ENCODE measurements around the gene ATP8A1.
"Not testable (repeated sequence)": the region's sequence is repeated elsewhere in the genome, so short reads cannot be mapped to it uniquely, and the experiment has no call there.

ATP8A1 gene

GRCh38 chr4:42470023-42470422 is 186.9 kb downstream of the ATP8A1 start:
- no peak for DNase-seq (ENCODE audit: extremely low read depth, low read depth)
- no peak overlapping the region for H3K4me3 ChIP-seq (replicated peaks; ENCODE audit: low read depth, low read length)
- TF ChIP-seq, protein P1, sequence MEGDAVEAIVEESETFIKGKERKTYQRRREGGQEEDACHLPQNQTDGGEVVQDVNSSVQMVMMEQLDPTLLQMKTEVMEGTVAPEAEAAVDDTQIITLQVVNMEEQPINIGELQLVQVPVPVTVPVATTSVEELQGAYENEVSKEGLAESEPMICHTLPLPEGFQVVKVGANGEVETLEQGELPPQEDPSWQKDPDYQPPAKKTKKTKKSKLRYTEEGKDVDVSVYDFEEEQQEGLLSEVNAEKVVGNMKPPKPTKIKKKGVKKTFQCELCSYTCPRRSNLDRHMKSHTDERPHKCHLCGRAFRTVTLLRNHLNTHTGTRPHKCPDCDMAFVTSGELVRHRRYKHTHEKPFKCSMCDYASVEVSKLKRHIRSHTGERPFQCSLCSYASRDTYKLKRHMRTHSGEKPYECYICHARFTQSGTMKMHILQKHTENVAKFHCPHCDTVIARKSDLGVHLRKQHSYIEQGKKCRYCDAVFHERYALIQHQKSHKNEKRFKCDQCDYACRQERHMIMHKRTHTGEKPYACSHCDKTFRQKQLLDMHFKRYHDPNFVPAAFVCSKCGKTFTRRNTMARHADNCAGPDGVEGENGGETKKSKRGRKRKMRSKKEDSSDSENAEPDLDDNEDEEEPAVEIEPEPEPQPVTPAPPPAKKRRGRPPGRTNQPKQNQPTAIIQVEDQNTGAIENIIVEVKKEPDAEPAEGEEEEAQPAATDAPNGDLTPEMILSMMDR (IDR thresholded peaks at IDR 0.05; ENCODE audit: low read depth, low read length, missing control alignments) = no peak

DNA sequence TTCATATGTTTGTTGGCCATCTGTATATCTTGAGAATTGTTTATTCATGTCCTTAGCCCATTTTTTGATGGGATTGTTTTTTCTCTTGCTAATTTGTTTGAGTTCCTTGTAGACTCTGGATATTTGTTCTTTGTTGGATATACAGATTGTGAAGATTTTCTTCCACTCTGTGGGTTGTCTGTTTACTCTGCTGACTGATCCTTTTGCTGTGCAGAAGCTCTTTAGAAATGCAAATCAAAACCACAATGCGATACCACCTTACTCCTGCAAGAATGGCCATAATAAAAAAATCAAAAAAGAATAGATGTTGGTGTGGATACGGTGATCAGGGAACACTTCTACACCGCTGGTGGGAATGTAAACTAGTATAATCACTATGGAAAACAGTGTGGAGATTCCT is 189.1 kb downstream of the ATP8A1 start:
- H3K4me3 ChIP-seq (replicated peaks; ENCODE audit: low read depth, low read length); DNase-seq (ENCODE audit: extremely low read depth, low read depth): not testable (repeated sequence)

DNA sequence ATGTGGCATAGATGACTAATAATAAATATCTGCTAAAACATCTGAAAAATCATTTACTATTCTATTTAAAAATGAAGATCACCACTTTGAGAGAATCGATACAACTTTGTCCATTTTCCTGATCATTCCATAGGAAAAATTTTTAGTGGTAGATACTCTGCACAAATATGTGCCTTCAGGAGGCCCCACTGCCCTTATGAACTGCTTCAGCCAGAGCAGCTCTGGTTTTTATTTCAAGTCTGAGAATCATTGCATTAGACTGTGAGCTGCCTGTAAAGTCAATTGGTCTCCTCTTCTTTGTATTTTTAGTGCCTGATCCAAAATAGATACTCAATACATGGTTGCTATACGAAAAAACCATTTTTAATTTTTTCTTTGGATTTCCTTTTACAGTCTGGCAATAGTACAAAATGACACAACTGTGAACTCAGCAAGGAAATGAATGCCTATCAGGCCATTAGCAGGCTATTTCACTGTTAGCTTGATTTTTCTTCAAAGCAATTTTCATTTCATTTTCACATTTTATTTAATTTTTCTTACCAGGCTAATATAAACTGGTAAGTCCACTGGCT is 190.5 kb downstream of the ATP8A1 start:
- DNase-seq (ENCODE audit: extremely low read depth, low read depth) = no peak
- no peak overlapping the region for H3K4me3 ChIP-seq (replicated peaks; ENCODE audit: low read depth, low read length)
- TF ChIP-seq, protein P1 (IDR thresholded peaks at IDR 0.05; ENCODE audit: low read depth, low read length, missing control alignments) = no peak

- H3K4me3 ChIP-seq (replicated peaks; ENCODE audit: low read depth, low read length) = no peak overlapping the region
- TF ChIP-seq, protein P1 (IDR thresholded peaks at IDR 0.05; ENCODE audit: low read depth, low read length, missing control alignments) = no peak
- no peak for DNase-seq (ENCODE audit: extremely low read depth, low read depth)
Observed at GRCh38 chr4:42464550-42465094, 192.3 kb downstream of the ATP8A1 start.

- not testable (repeated sequence) for DNase-seq (ENCODE audit: extremely low read depth, low read depth); H3K4me3 ChIP-seq (replicated peaks; ENCODE audit: low read depth, low read length)
Observed at GRCh38 chr4:42461216-42461615, 195.7 kb downstream of the ATP8A1 start.

GRCh38 chr4:42460043-42460442 is 196.9 kb downstream of the ATP8A1 start:
- TF ChIP-seq, protein P1 (IDR thresholded peaks at IDR 0.05; ENCODE audit: low read depth, low read length, missing control alignments) = no peak
- H3K4me3 ChIP-seq (replicated peaks; ENCODE audit: low read depth, low read length) = no peak overlapping the region
- no peak for DNase-seq (ENCODE audit: extremely low read depth, low read depth)

DNA sequence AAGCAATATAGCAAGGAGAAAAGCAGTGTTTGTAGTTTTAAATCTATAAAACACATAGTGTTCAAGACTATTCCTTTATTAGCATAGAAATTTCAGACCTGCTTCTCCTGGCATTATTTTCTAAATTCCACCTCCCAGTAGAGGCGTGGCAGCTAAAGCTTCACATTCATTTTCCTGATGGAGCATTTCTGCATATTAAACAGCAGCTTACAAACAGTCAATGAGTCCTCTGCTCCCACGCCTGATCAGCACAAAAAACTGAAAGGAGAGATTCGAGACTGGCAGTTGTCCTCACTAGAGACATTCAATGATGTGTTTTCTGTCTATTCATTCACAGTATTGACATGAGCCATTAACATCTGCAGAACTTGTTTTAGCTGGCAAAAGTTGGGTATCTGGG is 198.2 kb downstream of the ATP8A1 start:
- TF ChIP-seq, protein P1 (IDR thresholded peaks at IDR 0.05; ENCODE audit: low read depth, low read length, missing control alignments) = no peak
- DNase-seq (ENCODE audit: extremely low read depth, low read depth) = no peak
- no peak overlapping the region for H3K4me3 ChIP-seq (replicated peaks; ENCODE audit: low read depth, low read length)

- TF ChIP-seq, protein P1 (IDR thresholded peaks at IDR 0.05; ENCODE audit: low read depth, low read length, missing control alignments) = no peak
- DNase-seq (ENCODE audit: extremely low read depth, low read depth) = no peak
- H3K4me3 ChIP-seq (replicated peaks; ENCODE audit: low read depth, low read length) = no peak overlapping the region
Observed at GRCh38 chr4:42454755-42455420, 202.0 kb downstream of the ATP8A1 start.

Data from HFF-Myc (cell line).